ENCODE measurements around the gene LLGL2. TPM values are rescaled to one million over a fixed set of nuclear protein-coding genes. Genes with fewer than 3 reads are reported as not detected.

Gene LLGL2
- total RNA-seq, 1 donor from 2014 or later = 14.8 TPM

DNA sequence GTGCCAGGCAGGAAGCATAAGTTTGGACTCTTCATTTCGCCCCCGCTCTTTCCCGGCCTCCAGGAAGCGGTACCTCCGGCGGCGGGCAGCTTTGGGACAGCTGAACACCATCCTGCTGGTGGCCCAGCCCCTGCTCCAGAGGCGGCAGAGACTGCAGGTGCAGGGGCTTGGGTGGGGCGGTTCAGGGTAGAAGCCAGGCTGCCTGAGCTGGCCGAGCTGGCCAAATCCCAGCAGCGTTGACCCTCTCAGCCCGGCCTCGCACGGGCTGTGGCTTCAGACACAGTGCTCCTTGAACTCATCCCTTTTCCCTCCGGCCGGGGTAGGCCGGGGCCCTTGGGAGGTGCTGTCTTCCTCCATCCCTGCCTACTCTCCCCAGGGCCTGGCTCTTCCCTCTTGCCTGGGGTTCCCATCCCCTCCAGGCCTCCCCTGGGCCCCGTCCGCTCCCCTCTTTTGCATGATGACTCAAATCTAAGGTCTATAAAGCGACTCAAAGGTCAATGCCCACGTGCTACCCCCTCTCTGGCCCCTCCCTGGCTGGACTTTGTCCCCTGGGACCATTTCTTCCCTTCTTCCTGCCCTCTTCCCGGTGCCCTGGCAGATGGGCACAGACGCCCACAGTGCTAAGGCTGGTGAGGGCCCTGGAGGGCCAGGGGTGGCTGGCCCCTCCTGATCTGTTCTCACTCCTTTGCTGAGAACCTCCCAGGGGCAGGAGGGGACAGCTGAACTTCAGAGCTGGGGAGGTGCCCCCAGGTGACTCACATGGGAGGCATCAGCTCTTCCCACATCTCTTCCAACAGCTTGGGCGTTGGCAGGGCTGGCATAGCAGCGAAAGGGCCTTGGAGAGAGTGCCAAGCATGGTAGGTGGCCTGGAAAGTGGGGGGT lies 84.8 kb downstream of the LLGL2 start:
- no peaks in the 10 kb centered on the region for H3K4me1 ChIP-seq (ENCODE audit: insufficient read depth, low read length)
- no peaks in the 10 kb centered on the region for H3K36me3 ChIP-seq (ENCODE audit: insufficient read depth, low read length)
- no peak overlapping the region for H3K27ac Mint-ChIP-seq (ENCODE audit: unreplicated experiment)
- H3K4me1 Mint-ChIP-seq (ENCODE audit: low read depth, unreplicated experiment) = no peaks in the 10 kb centered on the region
- no peak overlapping the region for H3K27ac ChIP-seq (ENCODE audit: low read depth, low read length)
- no peaks in the 10 kb centered on the region for H3K9me3 Mint-ChIP-seq (ENCODE audit: unreplicated experiment)
- H3K4me3 ChIP-seq (ENCODE audit: insufficient read depth, low read depth, low read length) = no peak overlapping the region
- H3K36me3 Mint-ChIP-seq (ENCODE audit: low read depth, unreplicated experiment) = no peaks in the 10 kb centered on the region
- no peak for DNase-seq (ENCODE audit: low read depth)
- no peaks in the 10 kb centered on the region for H4K20me1 ChIP-seq (ENCODE audit: insufficient read depth, low read length)
- H3K27me3 ChIP-seq (ENCODE audit: insufficient read depth, low read length) = peaks cover 2% of the 10 kb centered on the region
- no peak overlapping the region for H3K4me2 ChIP-seq (ENCODE audit: low read length)
- H3K79me2 ChIP-seq (ENCODE audit: insufficient read depth, low read length) = no peaks in the 10 kb centered on the region
- peaks cover 12% of the 10 kb centered on the region for H3K27me3 Mint-ChIP-seq (ENCODE audit: low read depth, unreplicated experiment)
- H3K9ac ChIP-seq (ENCODE audit: low read length) = no peak overlapping the region
- no peak for TF ChIP-seq EZH2 (IDR thresholded peaks at IDR 0.05; ENCODE audit: insufficient read depth, low read length)
- TF ChIP-seq, protein P1, sequence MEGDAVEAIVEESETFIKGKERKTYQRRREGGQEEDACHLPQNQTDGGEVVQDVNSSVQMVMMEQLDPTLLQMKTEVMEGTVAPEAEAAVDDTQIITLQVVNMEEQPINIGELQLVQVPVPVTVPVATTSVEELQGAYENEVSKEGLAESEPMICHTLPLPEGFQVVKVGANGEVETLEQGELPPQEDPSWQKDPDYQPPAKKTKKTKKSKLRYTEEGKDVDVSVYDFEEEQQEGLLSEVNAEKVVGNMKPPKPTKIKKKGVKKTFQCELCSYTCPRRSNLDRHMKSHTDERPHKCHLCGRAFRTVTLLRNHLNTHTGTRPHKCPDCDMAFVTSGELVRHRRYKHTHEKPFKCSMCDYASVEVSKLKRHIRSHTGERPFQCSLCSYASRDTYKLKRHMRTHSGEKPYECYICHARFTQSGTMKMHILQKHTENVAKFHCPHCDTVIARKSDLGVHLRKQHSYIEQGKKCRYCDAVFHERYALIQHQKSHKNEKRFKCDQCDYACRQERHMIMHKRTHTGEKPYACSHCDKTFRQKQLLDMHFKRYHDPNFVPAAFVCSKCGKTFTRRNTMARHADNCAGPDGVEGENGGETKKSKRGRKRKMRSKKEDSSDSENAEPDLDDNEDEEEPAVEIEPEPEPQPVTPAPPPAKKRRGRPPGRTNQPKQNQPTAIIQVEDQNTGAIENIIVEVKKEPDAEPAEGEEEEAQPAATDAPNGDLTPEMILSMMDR (IDR thresholded peaks at IDR 0.05; ENCODE audit: insufficient read depth, low read depth, low read length) = no peak
- FAIRE-seq = no peak
- no peaks in the 10 kb centered on the region for H3K9me3 ChIP-seq (ENCODE audit: insufficient read depth, low read depth, low read length)
- no peak overlapping the region for H2AFZ ChIP-seq (ENCODE audit: low read depth, low read length)
- no peak overlapping the region for H3K4me3 Mint-ChIP-seq (ENCODE audit: unreplicated experiment)

DNA sequence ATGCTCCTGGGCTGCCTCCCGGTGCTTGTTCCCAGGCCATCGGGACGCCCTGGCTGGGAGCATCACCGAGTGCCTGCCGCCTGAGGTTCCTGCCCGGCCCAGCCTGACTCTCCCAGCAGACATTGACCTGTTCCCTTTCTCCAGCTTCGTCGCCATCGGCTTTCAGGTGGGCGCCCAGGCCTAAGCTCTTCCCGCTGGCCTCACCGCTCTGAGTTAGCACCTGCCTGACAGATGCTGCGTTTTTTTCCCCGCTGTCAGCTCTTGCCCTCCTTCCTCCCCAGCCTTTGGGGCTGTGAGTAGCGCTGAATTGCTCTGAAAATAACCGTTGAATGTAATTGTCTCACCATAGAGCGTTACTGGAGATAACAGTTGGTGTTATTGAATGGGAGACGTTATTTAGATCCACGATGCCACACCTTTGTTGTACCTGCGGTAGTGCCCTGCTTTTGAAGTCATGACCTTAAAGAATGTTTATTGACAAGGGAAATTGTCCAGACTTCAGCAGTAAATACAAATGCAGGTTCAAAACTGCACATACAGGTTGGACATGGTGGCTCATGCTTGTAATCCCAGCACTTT lies 86.4 kb downstream of the LLGL2 start:
- Histone ChIP-seq H3K27me3 (ENCODE audit: insufficient read depth, low read length) (peaks cover 2% of the 10 kb centered on the region), H4K20me1 (ENCODE audit: insufficient read depth, low read length) (no peaks in the 10 kb centered on the region), H3K4me3 (ENCODE audit: insufficient read depth, low read depth, low read length) (no peak overlapping the region), H3K9me3 (ENCODE audit: insufficient read depth, low read depth, low read length) (no peaks in the 10 kb centered on the region), H3K9ac (ENCODE audit: low read length) (no peak overlapping the region), H2AFZ (ENCODE audit: low read depth, low read length) (no peak overlapping the region), H3K36me3 (ENCODE audit: insufficient read depth, low read length) (no peaks in the 10 kb centered on the region), H3K4me2 (ENCODE audit: low read length) (no peak overlapping the region), H3K27ac (ENCODE audit: low read depth, low read length) (no peak overlapping the region), H3K79me2 (ENCODE audit: insufficient read depth, low read length) (no peaks in the 10 kb centered on the region), H3K4me1 (ENCODE audit: insufficient read depth, low read length) (no peaks in the 10 kb centered on the region)
- Mint-ChIP-seq H3K4me3 (ENCODE audit: unreplicated experiment) (no peak overlapping the region), H3K9me3 (ENCODE audit: unreplicated experiment) (no peaks in the 10 kb centered on the region), H3K36me3 (ENCODE audit: low read depth, unreplicated experiment) (no peaks in the 10 kb centered on the region), H3K27me3 (ENCODE audit: low read depth, unreplicated experiment) (peaks cover 12% of the 10 kb centered on the region), H3K27ac (ENCODE audit: unreplicated experiment) (no peak overlapping the region), H3K4me1 (ENCODE audit: low read depth, unreplicated experiment) (no peaks in the 10 kb centered on the region)
- FAIRE-seq (no peak), DNase-seq (ENCODE audit: low read depth) (no peak)
- TF ChIP-seq, protein P1 (IDR thresholded peaks at IDR 0.05; ENCODE audit: insufficient read depth, low read depth, low read length) = no peak
- no peak for TF ChIP-seq EZH2 (IDR thresholded peaks at IDR 0.05; ENCODE audit: insufficient read depth, low read length)

All from astrocyte (in vitro differentiated cells and primary cell).